Measurements from ENCODE around the gene KCNJ5.

- no peak for TF ChIP-seq CTCF (conservative IDR thresholded peaks at IDR 0.05)
- no peak for TF ChIP-seq ZFX (IDR thresholded peaks at IDR 0.05)
Observed at GRCh38 chr11:128964463-128964930, 73.3 kb downstream of the KCNJ5 start.

All from C4-2B (cell line).